Osteoblast (primary cell): ENCODE data around the gene EFCAB6. TPM values are rescaled to one million over a fixed set of nuclear protein-coding genes. Genes with fewer than 3 reads are reported as not detected.

Source experiments
- DNase-seq: peaks from one replicate; pipeline ENCODE4 v3.0.0; 2011; ENCODE audit warnings: low spot score, mixed read lengths; ENCODE audit not compliant: insufficient read length; ENCODE audit errors: missing footprints
- H2AFZ ChIP-seq: 2 replicates; pipeline ENCODE4 v1.6.0; 2011; ENCODE audit warnings: mild to moderate bottlenecking, low read length
- H3K27ac ChIP-seq: 2 replicates; pipeline ENCODE4 v1.5.1; 2011; ENCODE audit warnings: mild to moderate bottlenecking, low read depth, low read length, moderate library complexity
- H3K27me3 ChIP-seq: 2 replicates; pipeline ENCODE4 v1.6.0; 2012; ENCODE audit warnings: mild to moderate bottlenecking, control low read depth, inconsistent platforms, low read length, moderate library complexity; ENCODE audit not compliant: insufficient read depth
- H3K36me3 ChIP-seq: 2 replicates; pipeline ENCODE4 v1.5.1; 2011; ENCODE audit warnings: mild to moderate bottlenecking, low read length, control low read depth, moderate library complexity; ENCODE audit not compliant: insufficient read depth
- H3K4me1 ChIP-seq: 2 replicates; pipeline ENCODE4 v1.5.1; 2011; ENCODE audit warnings: mild to moderate bottlenecking, low read length, control low read depth, moderate library complexity; ENCODE audit not compliant: insufficient read depth
- H3K4me2 ChIP-seq: 2 replicates; pipeline ENCODE4 v1.6.0; 2011; ENCODE audit warnings: mild to moderate bottlenecking, low read length; ENCODE audit not compliant: insufficient read depth
- H3K4me3 ChIP-seq: fragments of 200-600 bp; sonication (generic); 3 replicates; pipeline ENCODE4 v1.5.1; 2012; ENCODE audit warnings: mild to moderate bottlenecking, low read length, inconsistent platforms; ENCODE audit not compliant: insufficient read depth
- H3K79me2 ChIP-seq: 2 replicates; pipeline ENCODE4 v1.6.0; 2012; ENCODE audit warnings: mild to moderate bottlenecking, low read length, control low read depth, inconsistent platforms; ENCODE audit not compliant: insufficient read depth
- H3K9me3 ChIP-seq: 2 replicates; pipeline ENCODE4 v1.5.1; 2011; ENCODE audit warnings: low read depth, low read length, control low read depth
- H4K20me1 ChIP-seq: 2 replicates; pipeline ENCODE4 v1.6.0; 2012; ENCODE audit warnings: mild to moderate bottlenecking, low read length, control low read depth; ENCODE audit not compliant: insufficient read depth
- CTCF ChIP-seq: IDR thresholded peaks from 2 replicates; pipeline ENCODE4 v1.5.1; 2011; ENCODE audit warnings: mild to moderate bottlenecking, low read depth, low read length, moderate library complexity; ENCODE audit errors: extremely low read depth
- total RNA-seq: library from RNA; depleted of rRNA; stranded (reverse); fragments of >200 nt; gene quantifications from 2 replicates; pipeline ENCODE4 v1.2.3, GENCODE V29; 2012

EFCAB6 gene
- total RNA-seq, 1 donor: 1.8 TPM

DNA sequence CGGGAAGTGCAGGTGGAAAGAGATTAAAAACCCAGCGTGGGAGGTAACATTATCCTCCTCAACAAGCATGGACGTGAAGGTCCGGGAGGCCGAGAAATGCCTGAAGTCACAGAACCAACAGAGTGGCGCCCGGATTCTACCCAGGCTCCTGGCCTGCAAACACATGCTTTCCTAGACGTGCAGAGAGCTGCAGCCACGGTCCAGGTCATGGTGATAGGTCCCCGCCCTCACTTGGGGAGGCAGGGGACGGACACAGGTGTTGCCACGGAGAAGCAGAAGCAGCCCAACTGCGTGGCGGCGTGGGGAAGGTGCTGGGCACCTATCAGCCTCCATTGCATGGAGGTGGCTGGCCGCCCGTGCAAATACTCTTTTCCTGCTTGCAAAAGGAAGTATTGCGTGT is 251.5 kb downstream of the EFCAB6 start:
- Histone ChIP-seq H3K27ac (no peak overlapping the region), H4K20me1 (no peaks in the 10 kb centered on the region), H2AFZ (no peak overlapping the region), H3K79me2 (no peaks in the 10 kb centered on the region), H3K36me3 (no peaks in the 10 kb centered on the region), H3K27me3 (no peaks in the 10 kb centered on the region), H3K9me3 (no peaks in the 10 kb centered on the region), H3K4me2 (no peak overlapping the region), H3K4me3 (no peak overlapping the region), H3K4me1 (no peaks in the 10 kb centered on the region)
- DNase-seq: no peak
- no peak for TF ChIP-seq CTCF

DNA sequence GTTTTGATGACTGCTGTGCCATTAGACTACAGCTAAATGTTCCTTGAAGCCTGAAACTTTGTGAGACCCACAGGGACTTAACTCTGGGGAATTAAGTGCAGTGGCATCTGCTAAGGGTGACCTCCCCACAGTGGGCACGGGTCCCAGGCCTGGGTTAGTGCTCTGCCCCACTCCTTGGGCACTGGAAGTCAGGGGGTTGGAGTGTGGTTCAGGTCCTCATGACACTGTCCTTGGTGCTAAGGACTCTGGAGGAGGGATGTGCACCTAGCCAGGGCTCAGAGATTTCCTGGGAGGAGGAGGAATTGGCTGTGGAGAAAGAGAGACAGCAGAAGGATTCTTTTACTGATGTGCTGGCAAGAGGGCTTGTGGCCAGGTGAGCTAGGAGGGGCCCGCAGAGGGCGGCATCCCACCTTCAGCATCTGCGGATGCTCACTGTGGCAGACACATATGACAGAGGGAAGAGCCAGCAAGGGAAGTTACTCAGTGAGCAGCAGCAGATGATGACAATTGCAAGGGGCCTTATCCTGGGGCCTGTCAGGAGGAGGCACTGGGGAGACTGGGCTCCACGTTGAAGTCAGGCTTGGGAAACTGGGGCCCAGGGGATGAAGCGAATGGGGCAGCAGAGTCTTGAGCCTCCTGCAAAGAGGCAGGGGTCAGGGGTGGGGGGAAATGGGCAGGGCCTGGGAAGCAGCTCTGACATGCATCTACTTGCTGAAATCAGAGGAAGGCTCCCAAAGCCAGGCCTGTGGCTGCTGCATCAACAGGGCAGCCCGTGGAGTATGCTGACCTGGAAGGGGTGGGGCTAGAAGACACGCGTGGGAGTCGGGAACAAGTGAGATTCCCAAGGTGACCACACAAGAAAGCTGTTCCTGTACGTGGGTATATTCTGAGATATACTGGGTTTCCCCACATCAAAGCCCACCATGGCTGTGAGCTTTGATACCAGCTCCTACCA is 256.3 kb downstream of the EFCAB6 start:
- Histone ChIP-seq H3K4me2 (no peak overlapping the region), H2AFZ (no peak overlapping the region), H3K4me1 (no peaks in the 10 kb centered on the region), H3K36me3 (no peaks in the 10 kb centered on the region), H3K79me2 (no peaks in the 10 kb centered on the region), H3K4me3 (no peak overlapping the region), H3K9me3 (no peaks in the 10 kb centered on the region), H4K20me1 (no peaks in the 10 kb centered on the region), H3K27me3 (no peaks in the 10 kb centered on the region), H3K27ac (no peak overlapping the region)
- no peak for DNase-seq
- TF ChIP-seq CTCF: no peak

- no peak for DNase-seq
- Histone ChIP-seq H4K20me1 (no peaks in the 10 kb centered on the region), H3K4me2 (no peak overlapping the region), H3K4me3 (no peak overlapping the region), H3K9me3 (no peaks in the 10 kb centered on the region), H3K36me3 (no peaks in the 10 kb centered on the region), H3K27me3 (no peaks in the 10 kb centered on the region), H3K79me2 (no peaks in the 10 kb centered on the region), H3K27ac (no peak overlapping the region), H3K4me1 (no peaks in the 10 kb centered on the region), H2AFZ (no peak overlapping the region)
- no peak for TF ChIP-seq CTCF
These were observed 257.3 kb downstream of the EFCAB6 start for GRCh38 chr22:43554694-43555365.

DNA sequence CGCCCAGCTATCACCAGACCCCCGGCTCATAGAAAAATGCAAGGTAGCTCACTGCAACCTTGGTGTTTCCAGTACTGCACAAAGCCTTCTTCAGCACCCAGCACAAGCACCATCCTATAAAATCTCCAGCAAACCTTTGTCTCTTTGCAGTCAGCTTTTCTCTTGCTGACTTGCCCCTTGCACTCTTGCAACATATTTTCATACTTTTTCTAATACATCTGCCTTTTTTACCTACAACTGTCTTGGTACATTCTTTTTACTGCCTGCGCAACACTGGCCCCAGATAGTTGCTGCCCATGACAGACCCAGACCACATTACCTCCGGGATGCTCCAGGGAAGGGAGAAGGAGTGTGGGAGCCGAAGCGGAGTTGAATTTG is 257.9 kb downstream of the EFCAB6 start:
- DNase-seq: no peak
- TF ChIP-seq CTCF: no peak

More for the DNA sequence above, 257.9 kb downstream of the EFCAB6 start:
- no peaks in the 10 kb centered on the region for H4K20me1 ChIP-seq
- no peak overlapping the region for H3K4me3 ChIP-seq
- H3K9me3 ChIP-seq: no peaks in the 10 kb centered on the region
- H3K27ac ChIP-seq: no peak overlapping the region
- H3K27me3 ChIP-seq: no peaks in the 10 kb centered on the region
- H3K36me3 ChIP-seq: no peaks in the 10 kb centered on the region
- no peak overlapping the region for H2AFZ ChIP-seq
- no peak overlapping the region for H3K4me2 ChIP-seq
- H3K4me1 ChIP-seq: no peaks in the 10 kb centered on the region
- no peaks in the 10 kb centered on the region for H3K79me2 ChIP-seq
